Measurements from ENCODE around the gene PYDC1.
"Not testable (repeated sequence)": the region's sequence is repeated elsewhere in the genome, so short reads cannot be mapped to it uniquely, and the experiment has no call there.

Gene PYDC1

GRCh38 chr16:31195861-31196260, 21.1 kb downstream of the PYDC1 start:
- not testable (repeated sequence) for DNase-seq

DNA sequence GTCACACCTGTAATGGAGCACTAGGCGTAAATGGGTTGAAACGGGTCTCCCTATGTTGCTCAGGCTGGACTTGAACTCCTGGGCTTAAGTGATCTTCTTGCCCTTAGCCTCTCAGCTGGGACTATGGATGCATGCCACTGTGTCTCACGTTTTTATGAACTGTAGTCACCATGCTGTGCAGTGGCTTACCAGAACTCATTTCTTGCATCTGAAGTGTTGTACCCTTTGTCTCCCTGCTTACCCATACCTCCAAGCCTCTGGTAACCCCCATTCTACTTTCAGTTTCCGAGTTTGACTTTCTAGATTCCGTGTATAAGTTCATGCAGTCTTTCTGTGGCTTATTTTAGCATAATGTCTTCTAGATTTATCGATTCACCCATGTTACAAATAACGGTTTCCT, 22.0 kb downstream of the PYDC1 start:
- DNase-seq, result no peak

GRCh38 chr16:31193874-31194273, 23.1 kb downstream of the PYDC1 start:
- DNase-seq, result no peak

GRCh38 chr16:31192856-31193642, 23.9 kb downstream of the PYDC1 start:
- no peak for DNase-seq

GRCh38 chr16:31191697-31192428, 25.1 kb downstream of the PYDC1 start:
- DNase-seq, result no peak

DNA sequence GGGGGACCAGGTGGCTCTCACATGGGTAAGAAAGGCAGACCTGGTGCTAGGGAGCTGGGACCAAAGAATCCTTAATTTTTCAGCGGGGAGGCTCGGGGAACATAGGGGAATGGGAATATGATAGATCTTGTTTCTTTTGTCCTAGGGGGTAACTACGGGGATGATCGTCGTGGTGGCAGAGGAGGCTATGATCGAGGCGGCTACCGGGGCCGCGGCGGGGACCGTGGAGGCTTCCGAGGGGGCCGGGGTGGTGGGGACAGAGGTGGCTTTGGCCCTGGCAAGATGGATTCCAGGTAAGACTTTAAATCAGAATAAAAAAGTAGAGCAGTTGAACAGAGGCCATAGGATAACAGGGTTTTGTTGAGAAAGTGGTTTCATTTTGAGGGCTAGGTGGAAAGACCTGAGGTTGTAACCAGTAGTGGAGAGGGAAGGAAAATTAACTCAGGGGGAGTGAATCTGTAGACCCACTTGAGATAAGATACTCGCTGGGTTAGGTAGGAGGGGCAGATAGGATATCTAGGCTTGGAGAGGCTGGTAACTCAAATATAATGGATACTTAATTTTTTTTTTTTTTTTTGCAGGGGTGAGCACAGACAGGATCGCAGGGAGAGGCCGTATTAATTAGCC, 26.0 kb downstream of the PYDC1 start:
- no peak for DNase-seq

GRCh38 chr16:31190061-31190460, 26.9 kb downstream of the PYDC1 start:
- DNase-seq, result no peak

GRCh38 chr16:31189412-31189778, 27.5 kb downstream of the PYDC1 start:
- DNase-seq, result no peak

DNA sequence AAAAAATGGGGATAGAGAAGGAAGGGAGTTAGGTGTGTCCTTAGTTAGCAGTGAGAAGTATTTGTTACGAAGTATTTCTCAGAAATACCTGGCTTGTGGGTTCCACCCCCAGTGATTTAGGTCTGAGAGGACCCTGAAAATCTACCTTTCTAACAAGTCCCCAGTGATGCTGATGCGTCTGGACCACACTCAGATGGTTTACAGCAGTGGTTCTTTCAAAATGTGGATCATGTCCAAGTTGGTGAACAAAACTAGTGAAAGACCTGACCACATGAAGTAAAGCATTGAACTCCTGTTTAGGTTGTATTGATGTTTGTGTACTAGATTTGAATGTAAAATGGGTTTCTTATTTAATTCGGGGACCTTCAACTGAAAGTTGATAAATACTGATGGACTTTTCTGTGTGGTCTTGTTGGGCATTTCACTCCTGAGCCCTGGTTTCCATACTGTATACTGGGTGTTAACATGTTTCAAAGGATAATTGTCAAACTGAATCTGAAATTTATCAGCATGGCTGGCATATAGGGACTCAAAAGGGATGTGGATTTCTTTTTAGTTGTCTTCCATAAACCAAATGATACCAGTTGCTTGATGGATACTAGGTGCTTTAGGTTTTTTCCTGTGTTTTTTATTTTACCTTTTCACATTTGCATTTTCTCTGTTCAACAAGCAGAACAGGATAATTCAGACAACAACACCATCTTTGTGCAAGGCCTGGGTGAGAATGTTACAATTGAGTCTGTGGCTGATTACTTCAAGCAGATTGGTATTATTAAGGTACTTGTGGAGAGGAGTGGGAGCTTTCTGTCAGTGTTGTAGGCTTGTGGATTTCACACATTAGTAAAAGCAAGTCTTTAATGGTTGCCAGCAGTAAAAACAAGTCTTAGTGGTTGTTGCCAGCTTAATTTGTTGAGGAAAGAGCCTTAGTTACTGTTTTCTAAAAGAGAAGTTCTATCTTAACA, 28.2 kb downstream of the PYDC1 start:
- no peak for DNase-seq

DNA sequence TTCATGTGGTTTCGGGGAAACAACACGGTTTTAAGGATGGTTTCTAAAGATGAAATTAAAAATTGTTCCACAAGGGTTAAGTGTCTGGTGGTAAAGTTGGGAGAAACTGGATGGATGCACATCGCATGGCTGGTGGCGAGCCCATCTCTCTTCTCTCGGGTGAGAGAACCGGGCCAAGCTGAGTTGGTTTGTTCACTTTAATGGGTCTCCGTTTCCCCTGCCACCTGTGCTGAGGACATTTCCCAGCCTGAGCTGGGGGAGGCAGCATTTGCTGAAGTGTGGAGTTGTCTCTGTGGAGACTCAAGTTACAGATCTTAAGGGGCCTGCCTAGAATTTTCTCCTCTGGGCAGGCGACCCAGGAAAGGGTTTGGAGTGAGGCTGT, 29.1 kb downstream of the PYDC1 start:
- no peak for DNase-seq

- no peak for DNase-seq
These were observed 29.8 kb downstream of the PYDC1 start for GRCh38 chr16:31186930-31187807.

GRCh38 chr16:31186176-31186575, 30.8 kb downstream of the PYDC1 start:
- DNase-seq, result no peak

DNA sequence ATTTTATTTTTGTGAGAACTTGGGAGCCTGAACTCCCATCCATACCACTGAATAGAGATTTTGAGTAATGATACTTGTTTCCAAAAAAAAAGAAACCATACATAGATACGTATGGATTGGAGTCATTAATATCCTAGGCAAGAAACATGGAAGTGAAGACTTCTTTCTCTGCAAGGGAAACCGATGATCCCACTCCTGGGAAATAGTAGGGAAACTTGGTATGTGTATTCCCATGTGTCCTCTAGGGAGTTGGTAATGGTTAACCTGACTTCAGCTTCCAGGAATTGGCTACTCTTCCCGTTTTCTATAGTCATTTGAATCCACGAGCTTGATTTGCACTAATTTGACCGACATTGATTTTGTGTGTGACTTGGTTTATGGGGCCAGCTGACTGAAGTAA, 31.6 kb downstream of the PYDC1 start:
- DNase-seq, result no peak

DNA sequence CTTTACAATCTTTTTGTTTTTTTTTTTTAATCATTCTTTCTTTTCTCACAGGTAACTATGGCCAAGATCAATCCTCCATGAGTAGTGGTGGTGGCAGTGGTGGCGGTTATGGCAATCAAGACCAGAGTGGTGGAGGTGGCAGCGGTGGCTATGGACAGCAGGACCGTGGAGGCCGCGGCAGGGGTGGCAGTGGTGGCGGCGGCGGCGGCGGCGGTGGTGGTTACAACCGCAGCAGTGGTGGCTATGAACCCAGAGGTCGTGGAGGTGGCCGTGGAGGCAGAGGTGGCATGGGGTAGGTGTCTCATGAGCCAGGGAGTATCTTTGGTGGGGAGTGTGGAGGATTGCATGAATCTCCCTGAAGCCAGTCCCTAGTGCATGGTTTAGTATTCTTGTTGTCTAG, 32.0 kb downstream of the PYDC1 start:
- no peak for DNase-seq

GRCh38 chr16:31183432-31184428, 33.2 kb downstream of the PYDC1 start:
- no peak for DNase-seq

GRCh38 chr16:31182391-31182790, 34.5 kb downstream of the PYDC1 start:
- no peak for DNase-seq

DNA sequence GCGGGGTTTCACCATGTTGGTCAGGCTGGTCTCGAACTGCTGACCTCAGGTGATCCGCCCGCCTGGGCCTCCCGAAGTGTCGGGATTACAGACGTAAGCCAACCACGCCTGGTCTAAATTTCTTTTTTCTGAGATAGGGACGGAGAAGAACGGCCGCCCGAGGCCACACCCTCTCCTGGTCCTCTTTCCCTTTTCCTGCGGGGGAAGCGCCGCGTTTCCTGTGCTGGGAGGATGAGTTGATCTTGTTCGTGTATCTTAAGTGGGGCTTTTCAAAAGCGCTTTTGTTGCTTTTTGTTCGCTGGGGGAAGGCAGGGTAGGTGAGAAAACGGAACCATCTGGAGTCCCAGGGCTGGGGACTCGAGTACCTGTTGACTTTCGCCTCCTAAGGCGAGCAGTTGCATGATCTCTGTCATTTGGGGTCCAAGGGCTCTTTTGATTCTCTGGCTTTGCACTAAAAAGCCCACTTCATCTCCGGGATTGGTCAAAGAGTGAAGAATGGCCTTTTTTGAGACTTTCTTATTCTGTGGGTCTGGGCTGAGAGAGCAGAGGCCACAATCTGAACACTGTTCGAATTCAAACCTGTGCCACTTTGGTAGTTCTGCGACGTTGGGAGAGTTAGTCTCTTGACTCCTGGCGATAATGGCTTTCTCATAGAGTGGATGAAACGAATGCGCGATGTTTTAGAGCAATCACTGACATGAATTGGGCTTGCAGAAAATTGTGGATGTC, 35.7 kb downstream of the PYDC1 start:
- peak; percentile 62 for DNase-seq

DNA sequence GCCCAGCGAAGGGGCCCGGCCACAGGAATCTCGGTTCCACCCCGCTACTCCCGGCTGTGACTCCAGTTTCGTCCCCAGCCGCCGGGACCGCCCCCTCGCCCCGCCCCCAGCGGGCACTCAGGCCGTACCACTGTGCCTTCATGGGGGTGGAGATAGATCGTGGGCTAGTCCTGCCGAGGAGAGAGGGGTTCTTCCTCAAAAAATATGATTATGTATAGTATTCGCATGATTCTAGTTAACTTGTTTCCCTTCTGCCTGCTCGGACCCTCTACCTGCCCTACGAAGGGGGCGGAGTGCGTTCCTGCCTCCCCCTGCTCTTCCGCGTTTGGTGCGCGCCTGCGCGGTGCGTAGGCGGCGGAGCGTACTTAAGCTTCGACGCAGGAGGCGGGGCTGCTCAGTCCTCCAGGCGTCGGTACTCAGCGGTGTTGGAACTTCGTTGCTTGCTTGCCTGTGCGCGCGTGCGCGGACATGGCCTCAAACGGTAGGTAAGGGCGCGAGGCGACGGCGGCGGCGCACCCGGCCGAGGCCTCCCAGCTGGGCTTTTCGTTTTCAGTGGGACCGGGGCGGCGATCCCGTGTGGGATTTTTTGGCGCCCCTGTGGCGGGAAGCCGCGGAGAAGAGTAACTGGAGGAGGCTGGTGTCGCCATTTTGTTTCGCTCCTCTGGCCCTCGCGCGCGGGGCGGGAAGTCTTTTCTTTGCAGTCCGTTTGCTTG, 37.0 kb downstream of the PYDC1 start, which contains the start of gene FUS:
Gene FUS, plus strand, starts transcription at position 393 of the 713 bp plus-strand sequence. Its CDS starts 76 bp downstream, at position 469.
- peak; percentile 94 for DNase-seq

GRCh38 chr16:31179219-31179746, 37.7 kb downstream of the PYDC1 start:
- DNase-seq, result no peak

Data from stimulated activated CD8-positive, alpha-beta memory T cell treated with anti-CD3 and anti-CD28 coated beads, Interleukin-4, amount 100 ng/mL, for 48 hours (primary cell).